ENCODE measurements around the gene FANCB. TPM values are rescaled to one million over a fixed set of nuclear protein-coding genes. Genes with fewer than 3 reads are reported as not detected.

The FANCB gene
- total RNA-seq, 1 donor from 2014 or later: 3.2 TPM

DNA sequence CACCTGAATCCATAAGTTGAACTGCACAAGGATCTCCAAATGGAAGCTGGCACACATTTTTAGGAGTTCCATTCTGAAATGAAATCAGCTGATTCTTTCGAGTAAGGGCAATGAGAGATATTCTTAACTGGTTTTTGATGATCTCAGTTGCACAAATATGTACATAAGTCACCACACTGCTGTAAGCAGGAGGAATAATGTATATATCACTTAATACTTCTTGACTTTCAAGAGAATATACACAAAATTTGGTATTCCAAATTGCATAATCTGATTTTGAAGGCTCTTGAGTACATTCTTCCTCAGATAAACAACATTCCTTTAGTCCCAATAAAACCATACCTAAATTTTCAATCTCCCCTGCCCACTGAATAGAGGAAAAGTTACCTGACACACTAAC is 8.2 kb downstream of the FANCB start:
- H3K36me3 Mint-ChIP-seq (ENCODE audit: low read depth): peaks cover 5% of the 10 kb centered on the region
- H3K4me1 Mint-ChIP-seq (ENCODE audit: low read depth): peaks cover 17% of the 10 kb centered on the region
- peak overlapping the region; percentile 84 for H3K27ac Mint-ChIP-seq (ENCODE audit: unreplicated experiment)
- TF ChIP-seq, protein P1, sequence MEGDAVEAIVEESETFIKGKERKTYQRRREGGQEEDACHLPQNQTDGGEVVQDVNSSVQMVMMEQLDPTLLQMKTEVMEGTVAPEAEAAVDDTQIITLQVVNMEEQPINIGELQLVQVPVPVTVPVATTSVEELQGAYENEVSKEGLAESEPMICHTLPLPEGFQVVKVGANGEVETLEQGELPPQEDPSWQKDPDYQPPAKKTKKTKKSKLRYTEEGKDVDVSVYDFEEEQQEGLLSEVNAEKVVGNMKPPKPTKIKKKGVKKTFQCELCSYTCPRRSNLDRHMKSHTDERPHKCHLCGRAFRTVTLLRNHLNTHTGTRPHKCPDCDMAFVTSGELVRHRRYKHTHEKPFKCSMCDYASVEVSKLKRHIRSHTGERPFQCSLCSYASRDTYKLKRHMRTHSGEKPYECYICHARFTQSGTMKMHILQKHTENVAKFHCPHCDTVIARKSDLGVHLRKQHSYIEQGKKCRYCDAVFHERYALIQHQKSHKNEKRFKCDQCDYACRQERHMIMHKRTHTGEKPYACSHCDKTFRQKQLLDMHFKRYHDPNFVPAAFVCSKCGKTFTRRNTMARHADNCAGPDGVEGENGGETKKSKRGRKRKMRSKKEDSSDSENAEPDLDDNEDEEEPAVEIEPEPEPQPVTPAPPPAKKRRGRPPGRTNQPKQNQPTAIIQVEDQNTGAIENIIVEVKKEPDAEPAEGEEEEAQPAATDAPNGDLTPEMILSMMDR (IDR thresholded peaks at IDR 0.05): no peak
- no peak for DNase-seq (ENCODE audit: low spot score)
- H3K4me3 Mint-ChIP-seq (ENCODE audit: unreplicated experiment): no peak overlapping the region
- peaks cover 31% of the 10 kb centered on the region for H3K9me3 Mint-ChIP-seq (ENCODE audit: low read depth)
- H3K27me3 Mint-ChIP-seq (ENCODE audit: low read depth): no peaks in the 10 kb centered on the region

DNA sequence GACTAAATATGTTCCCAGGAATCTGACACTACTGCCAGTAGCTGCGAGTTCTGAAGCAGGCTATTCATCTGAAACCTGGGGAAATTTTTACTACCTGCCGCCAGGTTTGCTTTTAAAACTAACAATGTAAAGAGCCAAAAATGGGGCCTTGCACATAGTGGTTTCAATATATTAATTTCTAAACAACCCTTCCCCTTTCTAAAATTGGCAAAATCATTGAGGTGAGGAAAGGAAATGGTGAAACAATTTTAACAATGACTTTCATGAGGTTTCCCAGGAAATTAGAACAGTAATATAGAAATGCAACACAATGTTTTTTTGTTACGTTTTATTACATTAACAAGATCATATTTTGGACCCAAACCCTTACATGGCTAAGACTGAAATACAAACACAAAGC is 21.3 kb downstream of the FANCB start:
- Mint-ChIP-seq H3K4me3 (ENCODE audit: unreplicated experiment) (no peak overlapping the region), H3K4me1 (ENCODE audit: low read depth) (peaks cover 22% of the 10 kb centered on the region), H3K9me3 (ENCODE audit: low read depth) (peaks cover 9% of the 10 kb centered on the region), H3K36me3 (ENCODE audit: low read depth) (no peaks in the 10 kb centered on the region), H3K27me3 (ENCODE audit: low read depth) (no peaks in the 10 kb centered on the region), H3K27ac (ENCODE audit: unreplicated experiment) (no peak overlapping the region)
- DNase-seq (ENCODE audit: low spot score): no peak
- TF ChIP-seq, protein P1 (IDR thresholded peaks at IDR 0.05): no peak

DNA sequence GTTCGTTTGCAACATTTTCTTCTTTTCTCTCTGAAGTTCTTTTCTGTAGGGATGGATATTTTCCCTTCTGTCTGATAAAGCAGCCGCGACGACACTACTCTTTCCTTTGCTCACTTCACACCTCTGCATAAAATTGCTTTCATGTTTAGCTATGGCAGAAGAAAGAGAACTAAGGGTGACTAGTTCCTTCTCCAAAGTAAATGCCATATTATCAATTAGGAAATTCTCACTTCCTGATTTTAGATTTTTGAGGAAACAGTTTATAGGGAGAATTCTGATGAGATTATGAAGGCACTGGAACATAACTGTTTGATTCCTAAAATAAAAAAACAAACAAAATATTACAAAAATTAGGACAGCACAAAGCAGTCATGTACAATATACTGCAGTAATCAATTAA is 29.2 kb downstream of the FANCB start:
- Mint-ChIP-seq H3K4me3 (ENCODE audit: unreplicated experiment) (no peak overlapping the region), H3K4me1 (ENCODE audit: low read depth) (peaks cover 26% of the 10 kb centered on the region), H3K36me3 (ENCODE audit: low read depth) (no peaks in the 10 kb centered on the region), H3K27ac (ENCODE audit: unreplicated experiment) (no peak overlapping the region), H3K9me3 (ENCODE audit: low read depth) (peaks cover 15% of the 10 kb centered on the region), H3K27me3 (ENCODE audit: low read depth) (no peaks in the 10 kb centered on the region)
- DNase-seq (ENCODE audit: low spot score): no peak
- TF ChIP-seq, protein P1 (IDR thresholded peaks at IDR 0.05): no peak

DNA sequence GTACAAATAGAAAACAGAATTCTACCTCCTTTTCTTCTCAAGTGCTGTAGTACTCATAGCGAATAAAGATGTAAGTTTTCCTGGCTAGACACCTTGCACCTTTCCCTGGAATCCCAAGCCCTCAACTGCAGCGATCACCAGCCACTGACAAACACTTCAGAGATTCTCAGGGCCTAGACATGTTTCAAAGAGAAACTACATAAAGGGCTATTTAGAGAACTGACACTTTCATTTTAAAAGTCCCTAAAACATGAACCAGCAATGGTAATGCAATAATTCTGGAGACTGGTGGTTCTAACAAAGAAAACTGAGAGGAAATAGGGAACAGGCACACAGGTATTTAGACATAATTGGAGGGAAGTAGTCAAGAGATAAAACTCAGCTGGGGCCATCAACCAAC is 35.7 kb downstream of the FANCB start:
- Mint-ChIP-seq H3K36me3 (ENCODE audit: low read depth) (no peaks in the 10 kb centered on the region), H3K4me1 (ENCODE audit: low read depth) (peaks cover 32% of the 10 kb centered on the region), H3K4me3 (ENCODE audit: unreplicated experiment) (no peak overlapping the region), H3K27ac (ENCODE audit: unreplicated experiment) (no peak overlapping the region), H3K9me3 (ENCODE audit: low read depth) (peaks cover 19% of the 10 kb centered on the region), H3K27me3 (ENCODE audit: low read depth) (no peaks in the 10 kb centered on the region)
- no peak for DNase-seq (ENCODE audit: low spot score)
- TF ChIP-seq, protein P1 (IDR thresholded peaks at IDR 0.05): no peak

DNA sequence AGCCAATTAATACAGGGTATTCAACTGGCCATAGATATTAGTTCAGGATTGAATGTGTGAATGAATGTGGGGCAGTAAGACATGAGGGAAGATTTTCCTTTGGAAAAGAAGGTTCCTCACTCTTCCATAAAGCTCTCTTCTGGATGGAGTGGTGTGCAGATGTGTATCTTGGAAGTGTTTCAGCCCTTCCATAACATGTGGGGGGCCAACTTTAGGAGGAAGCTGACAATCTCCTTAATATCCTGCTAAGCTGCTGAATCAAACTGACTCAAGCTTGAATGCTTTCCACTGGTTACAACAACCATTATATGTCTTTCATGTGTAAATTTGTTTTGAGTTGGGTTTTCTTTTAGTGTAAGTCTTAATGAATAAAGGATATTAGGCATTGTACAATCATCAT is 40.3 kb downstream of the FANCB start:
- Mint-ChIP-seq H3K4me1 (ENCODE audit: low read depth) (peaks cover 20% of the 10 kb centered on the region), H3K9me3 (ENCODE audit: low read depth) (peaks cover 49% of the 10 kb centered on the region), H3K27me3 (ENCODE audit: low read depth) (no peaks in the 10 kb centered on the region), H3K4me3 (ENCODE audit: unreplicated experiment) (no peak overlapping the region), H3K36me3 (ENCODE audit: low read depth) (peaks cover 2% of the 10 kb centered on the region), H3K27ac (ENCODE audit: unreplicated experiment) (no peak overlapping the region)
- TF ChIP-seq, protein P1 (IDR thresholded peaks at IDR 0.05): no peak
- no peak for DNase-seq (ENCODE audit: low spot score)

Data from chondrocyte (in vitro differentiated cells).